GM23248 (cell line): ENCODE measurements around the gene DNAJA4. TPM values are rescaled to one million over a fixed set of nuclear protein-coding genes. Genes with fewer than 3 reads are reported as not detected.

ENCODE experiments used
- DNase-seq: peaks from one replicate; pipeline ENCODE4 v3.0.0-alpha.2; 2015
- H2AFZ ChIP-seq: fragments of 200-600 bp; sonication (generic); 2 replicates; pipeline ENCODE4 v1.6.1; 2016; ENCODE audit warnings: antibody characterized with exemption
- H3F3A ChIP-seq: fragments of 200-600 bp; sonication (generic); 2 replicates; pipeline ENCODE4 v1.6.1; 2016; ENCODE audit warnings: mild to moderate bottlenecking, antibody characterized with exemption, mixed run types; ENCODE audit not compliant: insufficient read depth
- H3K27ac ChIP-seq: fragments of 200-600 bp; sonication (generic); 2 replicates; pipeline ENCODE4 v1.5.1; 2016; ENCODE audit warnings: mild to moderate bottlenecking
- H3K27me3 ChIP-seq: fragments of 200-600 bp; sonication (generic); replicated peaks from 2 replicates; pipeline ENCODE4 v1.6.1; 2016; ENCODE audit warnings: mild to moderate bottlenecking; ENCODE audit not compliant: insufficient read depth
- H3K36me3 ChIP-seq: fragments of 200-600 bp; sonication (generic); 2 replicates; pipeline ENCODE4 v1.6.1; 2016; ENCODE audit warnings: low read depth, mild to moderate bottlenecking
- H3K4me1 ChIP-seq: fragments of 200-600 bp; sonication (generic); 2 replicates; pipeline ENCODE4 v1.6.1; 2016; ENCODE audit warnings: mild to moderate bottlenecking; ENCODE audit not compliant: insufficient read depth
- H3K4me2 ChIP-seq: fragments of 200-600 bp; sonication (generic); one replicate; pipeline ENCODE4 v1.6.1; 2016; ENCODE audit warnings: mild to moderate bottlenecking; ENCODE audit not compliant: unreplicated experiment
- H3K4me3 ChIP-seq: fragments of 200-600 bp; sonication (generic); 2 replicates; pipeline ENCODE4 v1.5.1; 2016; ENCODE audit warnings: mild to moderate bottlenecking
- H3K79me2 ChIP-seq: fragments of 200-600 bp; sonication (generic); 2 replicates; pipeline ENCODE4 v1.6.1; 2016; ENCODE audit warnings: mild to moderate bottlenecking; ENCODE audit not compliant: insufficient read depth
- H3K9ac ChIP-seq: fragments of 200-600 bp; sonication (generic); 2 replicates; pipeline ENCODE4 v1.6.1; 2016; ENCODE audit warnings: mild to moderate bottlenecking
- H3K9me2 ChIP-seq: fragments of 200-600 bp; sonication (generic); 2 replicates; pipeline ENCODE4 v1.6.1; 2016; ENCODE audit warnings: mixed run types, mild to moderate bottlenecking, moderate library complexity; ENCODE audit not compliant: insufficient read depth
- H3K9me3 ChIP-seq: fragments of 200-600 bp; sonication (generic); one replicate; pipeline ENCODE4 v1.6.1; 2017; ENCODE audit warnings: low read depth
- H4K20me1 ChIP-seq: fragments of 200-600 bp; sonication (generic); 2 replicates; pipeline ENCODE4 v1.6.0; 2016; ENCODE audit not compliant: insufficient read depth
- EZH2phosphoT487 ChIP-seq: fragments of 200-600 bp; sonication (generic); IDR thresholded peaks from 2 replicates; pipeline ENCODE4 v1.6.1; 2018; ENCODE audit warnings: antibody characterized with exemption, moderate library complexity, mild to moderate bottlenecking, low read depth; ENCODE audit not compliant: insufficient read depth
- WGBS, 2 experiments: methylation state at CpG; one replicate each; pipeline ENCODE4 v1.1.6; 2015 to 2017; ENCODE audit warnings: low lambda C conversion rate in 2 of 2, low coverage in 1 of 2; ENCODE audit errors: missing lambda C conversion rate in 2 of 2; 5-methylcytosine and 5-hydroxymethylcytosine counted together
- in situ Hi-C: fragments of 300-500 bp; cut with MboI; formaldehyde crosslinking; loops from 2 replicates; pipeline ENCODE4 v1.15.0; 2020
- polyA plus RNA-seq: library from polyadenylated mRNA; unstranded; fragments of >200 nt; fragmentation: Nextera tagmentation; extraction: Ambion mirVana; gene quantifications from 2 replicates; pipeline ENCODE4 v1.2.1, GENCODE V29; 2016
- small RNA-seq: library from RNA; depleted of rRNA; stranded (forward); fragments of <200 nt; gene quantifications from one replicate; pipeline ENCODE3, GENCODE V24; 2014; ENCODE audit warnings: low read depth, low replicate concordance
- total RNA-seq: library from RNA; depleted of rRNA; stranded (reverse); fragments of >200 nt; shearing (Covaris generic); gene quantifications from 2 replicates; pipeline ENCODE4 v1.2.3, GENCODE V29; 2014; rRNA removed

DNAJA4 gene
- total and polyA plus RNA-seq, 2 experiments from 2014 or later: 0.43 to 1.4 TPM

DNA sequence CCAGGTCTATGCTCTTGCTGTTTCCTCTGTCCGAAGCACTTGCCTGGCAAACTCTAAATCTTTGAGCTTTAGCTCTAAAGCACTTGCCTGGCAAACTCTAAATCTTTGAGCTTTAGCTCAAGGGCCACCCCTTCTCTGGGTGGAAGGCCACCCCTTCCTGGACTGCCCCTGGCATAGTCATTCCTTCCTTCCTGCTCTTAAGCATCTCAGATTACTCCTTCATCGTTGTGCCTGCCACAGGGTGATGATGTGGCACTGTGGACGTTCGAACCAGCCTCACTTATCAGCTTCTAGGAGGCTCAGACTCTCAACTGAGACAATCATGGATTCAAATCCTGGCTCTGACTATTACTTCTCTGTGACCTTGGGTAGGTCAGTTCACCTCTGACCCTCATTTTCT, 65.3 kb downstream of the DNAJA4 start:
- H3F3A ChIP-seq: no peaks in the 10 kb centered on the region
- in situ Hi-C loops: no loop called here

More for the DNA sequence above, 65.3 kb downstream of the DNAJA4 start:
- no peaks in the 10 kb centered on the region for H3K79me2 ChIP-seq
- TF ChIP-seq EZH2phosphoT487: no peak
- no peaks in the 10 kb centered on the region for H3K9me3 ChIP-seq
- no peak overlapping the region for H3K9ac ChIP-seq
- no peaks in the 10 kb centered on the region for H3K36me3 ChIP-seq
- DNase-seq: no peak
- H3K4me1 ChIP-seq: no peaks in the 10 kb centered on the region
- no peaks in the 10 kb centered on the region for H4K20me1 ChIP-seq
- H3K27ac ChIP-seq: no peak overlapping the region
- no peak overlapping the region for H3K4me3 ChIP-seq
- no peak overlapping the region for H3K4me2 ChIP-seq
- no peaks in the 10 kb centered on the region for H3K9me2 ChIP-seq
- peaks cover 2% of the 10 kb centered on the region; the same call in 1 of the 2 replicates for H3K27me3 ChIP-seq
- no peak overlapping the region for H2AFZ ChIP-seq
- 71 to 75% methylated on average over 4 of the region's 4 CpGs for WGBS, 2 experiments

Small RNA genes lying within 50 kb of the gene (small RNA-seq; reads per million reads assigned to genes)
- not detected for gene AC090607.5

Other genes with a start within 250 kb of the DNAJA4 start
- 40.5 and 42.0 TPM in 2 replicates for gene TBC1D2B, start 186.9 kb upstream of the DNAJA4 start, total RNA-seq
- gene TBC1D2B, start 186.9 kb upstream of the DNAJA4 start, polyA plus RNA-seq: 11.1 and 13.5 TPM in 2 replicates
- gene SH2D7, start 172.0 kb upstream of the DNAJA4 start, total RNA-seq: not detected in 2 replicates
- gene SH2D7, start 172.0 kb upstream of the DNAJA4 start, polyA plus RNA-seq: not detected in 2 replicates
- gene CIB2, start 133.1 kb upstream of the DNAJA4 start, total RNA-seq: 1.4 and 3.4 TPM in 2 replicates
- gene CIB2, start 133.1 kb upstream of the DNAJA4 start, polyA plus RNA-seq: 2.3 and 2.9 TPM in 2 replicates
- gene IDH3A, start 115.2 kb upstream of the DNAJA4 start, total RNA-seq: 47.1 and 94.0 TPM in 2 replicates
- gene IDH3A, start 115.2 kb upstream of the DNAJA4 start, polyA plus RNA-seq: 50.3 and 56.9 TPM in 2 replicates
- not detected in 2 replicates for gene ACSBG1, start 30.0 kb upstream of the DNAJA4 start, total RNA-seq
- gene ACSBG1, start 30.0 kb upstream of the DNAJA4 start, polyA plus RNA-seq: 0.03 and 0.04 TPM in 2 replicates
- gene SKIC8, start 35.0 kb downstream of the DNAJA4 start, total RNA-seq: 52.6 and 60.1 TPM in 2 replicates
- gene SKIC8, start 35.0 kb downstream of the DNAJA4 start, polyA plus RNA-seq: 70.6 and 77.7 TPM in 2 replicates
- not detected in 2 replicates for gene CRABP1, start 75.8 kb downstream of the DNAJA4 start, total RNA-seq
- gene CRABP1, start 75.8 kb downstream of the DNAJA4 start, polyA plus RNA-seq: not detected in 2 replicates
- 12.9 and 18.0 TPM in 2 replicates for gene IREB2, start 173.7 kb downstream of the DNAJA4 start, total RNA-seq
- 11.8 and 13.1 TPM in 2 replicates for gene IREB2, start 173.7 kb downstream of the DNAJA4 start, polyA plus RNA-seq
- 3.2 and 3.9 TPM in 2 replicates for gene HYKK, start 243.0 kb downstream of the DNAJA4 start, total RNA-seq
- 2.1 and 2.4 TPM in 2 replicates for gene HYKK, start 243.0 kb downstream of the DNAJA4 start, polyA plus RNA-seq